Activated CD4-positive, alpha-beta T cell treated with anti-CD3 and anti-CD28 coated beads, Interleukin-10, Interleukin-2, amounts not matched to agents 100 ng/mL and 50 ng/mL, durations not matched to agents 16 hours and 8 hours (primary cell): ENCODE measurements around the gene CLIP1.
A peak's percentile ranks its signal among the peaks of the same experiment; 100 is the strongest.
"Not testable (repeated sequence)": the region's sequence is repeated elsewhere in the genome, so short reads cannot be mapped to it uniquely, and the experiment has no call there.

ENCODE experiments used
- DNase-seq: peaks from one replicate; pipeline ENCODE4 v3.0.0-alpha.2; 2020

Gene CLIP1

GRCh38 chr12:122429043-122429442 lies 6.6 kb upstream of the CLIP1 start:
- not testable (repeated sequence) for DNase-seq

- DNase-seq = no peak
Observed at GRCh38 chr12:122427403-122427802, 4.9 kb upstream of the CLIP1 start.

GRCh38 chr12:122423258-122424165 lies 1.0 kb upstream of the CLIP1 start:
- no peak for DNase-seq

GRCh38 chr12:122422730-122423257 lies 325 bp upstream of the CLIP1 start:
- peak; percentile 67 for DNase-seq

- DNase-seq = peak; percentile 35
Observed at GRCh38 chr12:122421187-122421820, 1.2 kb downstream of the CLIP1 start.

- DNase-seq = peak; percentile 35
Observed at GRCh38 chr12:122420471-122421162, 1.9 kb downstream of the CLIP1 start.

- not testable (repeated sequence) for DNase-seq
Observed at GRCh38 chr12:122419094-122419493, 3.4 kb downstream of the CLIP1 start.

GRCh38 chr12:122415665-122416064 lies 6.8 kb downstream of the CLIP1 start:
- not testable (repeated sequence) for DNase-seq

GRCh38 chr12:122413516-122414404 lies 8.7 kb downstream of the CLIP1 start:
- DNase-seq = no peak

GRCh38 chr12:122412851-122413433 lies 9.5 kb downstream of the CLIP1 start:
- peak; percentile 71 for DNase-seq

- DNase-seq = no peak
Observed at GRCh38 chr12:122411537-122411936, 10.9 kb downstream of the CLIP1 start.

GRCh38 chr12:122407208-122407607 lies 15.3 kb downstream of the CLIP1 start:
- DNase-seq = no peak

- DNase-seq = no peak
Observed at GRCh38 chr12:122406701-122407164, 15.7 kb downstream of the CLIP1 start.

GRCh38 chr12:122403831-122404230 lies 18.6 kb downstream of the CLIP1 start:
- peak; percentile 29 for DNase-seq

GRCh38 chr12:122403115-122403770 lies 19.2 kb downstream of the CLIP1 start:
- peak; percentile 69 for DNase-seq

GRCh38 chr12:122402264-122402663 lies 20.2 kb downstream of the CLIP1 start:
- no peak for DNase-seq

GRCh38 chr12:122399592-122400373 lies 22.7 kb downstream of the CLIP1 start:
- peak; percentile 76 for DNase-seq

- no peak for DNase-seq
Observed at GRCh38 chr12:122399254-122399591, 23.2 kb downstream of the CLIP1 start.

GRCh38 chr12:122397981-122398380 lies 24.5 kb downstream of the CLIP1 start:
- DNase-seq = not testable (repeated sequence)

GRCh38 chr12:122395319-122395718 lies 27.1 kb downstream of the CLIP1 start:
- DNase-seq = no peak
